Heart left ventricle (tissue), 13 donors: Measurements from ENCODE around the gene LBX2.

Experiments used
- POLR2A ChIP-seq, 2 donors: fragments of 450-650 bp; IDR thresholded peaks; one replicate each; pipeline ENCODE4 v1.6.1; 2017; ENCODE audit warnings: antibody characterized with exemption in 2 of 2, mild to moderate bottlenecking in 2 of 2, moderate library complexity in 2 of 2
- TF ChIP-seq, protein P1 (sequence below), 12 donors: fragments of 200-600 bp; sonication (generic) in 4 of 12; IDR thresholded peaks; one replicate each; pipeline versions ENCODE4 v1.5.0 to v1.8.0; 2018 to 2022; ENCODE audit warnings: antibody characterized with exemption in 12 of 12, mild to moderate bottlenecking in 5 of 12
- donor health status: ischemic (EF 13 %, LVEDD 7.1; RV severe dilation, severe dysfunction).
- donor health status: DM: no; HTN: yes; CAD: no.
- donor health status: DM: no; HTN: no; CAD: no.
- donor health status: ischemic (EF 25% LVEDD 6.9; RV normal size, moderate dysfunction).
- donor health status: ischemic (EF 25% LVEDD 5.7; RV mildly dilated, moderate dysfunction).
- donor health status: ischemic (EF 35%, LVEDD 5.7; RV mildly dilated, moderate dysfunction).
- donor health status: nonischemic (EF 11% LVEDD 7.7; RV severe dilation, severe dysfunction).
- donor health status: DM: yes; HTN: yes; CAD: no.
- donor health status: PGD.
- donor health status: ischemic (EF 29% LVEDD 5.4; RV normal size, mild dysfunction).
- donor health status: nonischemic (EF 23%, LVEDD 6.1; RV moderate dilation, normal function).

DNA sequence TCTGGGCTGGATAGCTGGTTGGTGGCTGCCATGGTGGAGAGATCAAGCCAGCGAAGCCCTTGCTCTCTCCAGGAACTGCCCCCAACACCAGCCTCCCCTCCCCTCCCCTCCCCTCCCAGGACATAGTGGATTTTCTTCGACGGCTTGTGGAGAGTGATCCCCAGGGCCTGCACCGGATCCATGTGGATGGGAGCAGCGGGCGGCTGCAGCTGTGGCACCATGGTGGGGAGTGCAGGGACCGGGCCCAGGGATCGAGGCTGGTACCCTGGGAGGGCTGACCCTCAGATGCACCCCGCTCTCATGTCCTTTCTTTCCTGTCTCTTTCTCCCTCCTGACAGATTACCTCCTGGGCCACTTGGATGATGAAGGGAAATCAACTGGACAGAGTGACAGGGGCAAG, 9.5 kb downstream of the LBX2 start:
- TF ChIP-seq, protein P1, sequence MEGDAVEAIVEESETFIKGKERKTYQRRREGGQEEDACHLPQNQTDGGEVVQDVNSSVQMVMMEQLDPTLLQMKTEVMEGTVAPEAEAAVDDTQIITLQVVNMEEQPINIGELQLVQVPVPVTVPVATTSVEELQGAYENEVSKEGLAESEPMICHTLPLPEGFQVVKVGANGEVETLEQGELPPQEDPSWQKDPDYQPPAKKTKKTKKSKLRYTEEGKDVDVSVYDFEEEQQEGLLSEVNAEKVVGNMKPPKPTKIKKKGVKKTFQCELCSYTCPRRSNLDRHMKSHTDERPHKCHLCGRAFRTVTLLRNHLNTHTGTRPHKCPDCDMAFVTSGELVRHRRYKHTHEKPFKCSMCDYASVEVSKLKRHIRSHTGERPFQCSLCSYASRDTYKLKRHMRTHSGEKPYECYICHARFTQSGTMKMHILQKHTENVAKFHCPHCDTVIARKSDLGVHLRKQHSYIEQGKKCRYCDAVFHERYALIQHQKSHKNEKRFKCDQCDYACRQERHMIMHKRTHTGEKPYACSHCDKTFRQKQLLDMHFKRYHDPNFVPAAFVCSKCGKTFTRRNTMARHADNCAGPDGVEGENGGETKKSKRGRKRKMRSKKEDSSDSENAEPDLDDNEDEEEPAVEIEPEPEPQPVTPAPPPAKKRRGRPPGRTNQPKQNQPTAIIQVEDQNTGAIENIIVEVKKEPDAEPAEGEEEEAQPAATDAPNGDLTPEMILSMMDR (IDR thresholded peaks at IDR 0.05): no peak
- TF ChIP-seq POLR2A (IDR thresholded peaks at IDR 0.05): no peak
